Esophagus squamous epithelium (tissue), 5 donors: ENCODE results near the gene SPON1. TPM values are rescaled to one million over a fixed set of nuclear protein-coding genes. Genes with fewer than 3 reads are reported as not detected.

Experiments used
- DNase-seq: peaks from one replicate; lab custom pipeline; 2025; lab: John Stamatoyannopoulos, UW
- H3K27ac ChIP-seq, 4 donors: fragments of 200-600 bp; sonication (generic); one replicate each; pipeline ENCODE4 v1.5.1; 2016 to 2019; ENCODE audit warnings: mild to moderate bottlenecking in 1 of 4
- H3K27me3 ChIP-seq, 4 donors: fragments of 200-600 bp; sonication (generic); 1 replicate in 3 of 4; 2 replicates in 1 of 4; pipeline versions ENCODE4 v1.5.1 to v1.6.0; 2017 to 2021; ENCODE audit warnings: antibody characterized with exemption in 1 of 4
- H3K36me3 ChIP-seq, 3 donors: fragments of 200-600 bp; sonication (generic); one replicate each; pipeline ENCODE4 v1.5.1; 2016 to 2019
- H3K4me1 ChIP-seq, 3 donors: fragments of 200-600 bp; sonication (generic); one replicate each; pipeline ENCODE4 v1.5.1; 2017 to 2019
- H3K4me3 ChIP-seq, 4 donors: fragments of 200-600 bp; sonication (generic); 1 replicate in 3 of 4; 2 replicates in 1 of 4; pipeline ENCODE4 v1.5.1; 2016 to 2019; ENCODE audit warnings: mild to moderate bottlenecking in 2 of 4, moderate library complexity in 1 of 4
- H3K9me3 ChIP-seq, 3 donors: fragments of 200-600 bp; sonication (generic); one replicate each; pipeline ENCODE4 v1.5.1; 2016 to 2019
- CTCF ChIP-seq, 6 experiments: fragments of 450-650 bp in 4 of 6; fragments of 200-600 bp in 2 of 6; sonication (generic) in 2 of 6; IDR thresholded peaks; one replicate each; pipeline ENCODE4 v1.5.1; 2016 to 2019; ENCODE audit warnings: antibody characterized with exemption in 6 of 6, mild to moderate bottlenecking in 4 of 6, moderate library complexity in 4 of 6
- POLR2A ChIP-seq, 4 donors: fragments of 450-650 bp; IDR thresholded peaks; one replicate each; pipeline ENCODE4 v1.6.1; 2017; ENCODE audit warnings: antibody characterized with exemption in 4 of 4, mild to moderate bottlenecking in 4 of 4, moderate library complexity in 3 of 4
- WGBS, 2 donors: methylation state at CpG; one replicate each; pipeline ENCODE4 v1.1.5; 2018; 5-methylcytosine and 5-hydroxymethylcytosine counted together
- intact Hi-C: fragments of 100-400 bp; cut with DNase I; formaldehyde crosslinking; loops from one replicate; pipeline ENCODE4 v1.15.0; 2022
- total RNA-seq, 4 donors: library from RNA; depleted of rRNA; stranded (reverse); fragments of >200 nt; gene quantifications; one replicate each; pipeline ENCODE4 v1.1.0, GENCODE V29; 2016
- donor health status: DM: yes; HTN: yes; CAD: no.

SPON1 gene
- total RNA-seq, 4 donors from 2014 or later: 1.6 to 44.4 (median 6.5) TPM

GRCh38 chr11:14114269-14114668, 151.7 kb downstream of the SPON1 start:
- H3K4me3 ChIP-seq: no peak overlapping the region
- intact Hi-C loops: no loop called here
- H3K27me3 ChIP-seq: no peaks in the 10 kb centered on the region
- no peak overlapping the region for H3K27ac ChIP-seq
- no peak for DNase-seq
- no peaks in the 10 kb centered on the region for H3K9me3 ChIP-seq
- 11 to 31% methylated on average over 1 of the region's 1 CpG for WGBS, 2 donors
- no peak for TF ChIP-seq CTCF (IDR thresholded peaks at IDR 0.05)
- TF ChIP-seq POLR2A (IDR thresholded peaks at IDR 0.05): no peak
- H3K36me3 ChIP-seq: no peaks in the 10 kb centered on the region
- H3K4me1 ChIP-seq: peaks cover 0 to 14% (median 2%) of the 10 kb centered on the region in 3 donors

GRCh38 chr11:14114786-14115185, 152.3 kb downstream of the SPON1 start:
- no peaks in the 10 kb centered on the region for H3K36me3 ChIP-seq
- intact Hi-C loops: no loop called here
- H3K27ac ChIP-seq: no peak overlapping the region
- peaks cover 0 to 9% (median 2%) of the 10 kb centered on the region in 3 donors for H3K4me1 ChIP-seq
- no peaks in the 10 kb centered on the region for H3K27me3 ChIP-seq
- WGBS, 2 donors: 50 to 66% methylated on average over 2 of the region's 2 CpGs
- DNase-seq: no peak
- no peaks in the 10 kb centered on the region for H3K9me3 ChIP-seq
- no peak overlapping the region for H3K4me3 ChIP-seq
- TF ChIP-seq CTCF (IDR thresholded peaks at IDR 0.05) (no peak), POLR2A (IDR thresholded peaks at IDR 0.05) (no peak)

- no peaks in the 10 kb centered on the region for H3K9me3 ChIP-seq
- no peak for TF ChIP-seq CTCF (IDR thresholded peaks at IDR 0.05)
- TF ChIP-seq POLR2A (IDR thresholded peaks at IDR 0.05): no peak
- no peak overlapping the region for H3K27ac ChIP-seq
- peaks cover 0 to 2% (median 0%) of the 10 kb centered on the region in 3 donors for H3K4me1 ChIP-seq
- H3K27me3 ChIP-seq: no peaks in the 10 kb centered on the region
- 31 to 50% methylated on average over 1 of the region's 1 CpG for WGBS, 2 donors
- intact Hi-C loops: no loop called here
- no peaks in the 10 kb centered on the region for H3K36me3 ChIP-seq
- no peak for DNase-seq
- H3K4me3 ChIP-seq: no peak overlapping the region
Measured at GRCh38 chr11:14117632-14118031, 155.1 kb downstream of the SPON1 start.

- DNase-seq: no peak
- Histone ChIP-seq H3K27me3 (no peaks in the 10 kb centered on the region), H3K4me1 (peaks cover 0 to 2% (median 0%) of the 10 kb centered on the region in 3 donors), H3K4me3 (no peak overlapping the region), H3K9me3 (no peaks in the 10 kb centered on the region), H3K36me3 (no peaks in the 10 kb centered on the region), H3K27ac (no peak overlapping the region)
- TF ChIP-seq CTCF (IDR thresholded peaks at IDR 0.05): no peak
- TF ChIP-seq POLR2A (IDR thresholded peaks at IDR 0.05): no peak
- 0% methylated on average over 1 of the region's 1 CpG for WGBS, 2 donors
- intact Hi-C loops: no loop called here
Measured at GRCh38 chr11:14118072-14118471, 155.5 kb downstream of the SPON1 start.

GRCh38 chr11:14119357-14119756, 156.8 kb downstream of the SPON1 start:
- no peak overlapping the region for H3K27ac ChIP-seq
- 87 to 89% methylated on average over 2 of the region's 2 CpGs for WGBS, 2 donors
- no peak for DNase-seq

More at GRCh38 chr11:14119357-14119756, 156.8 kb downstream of the SPON1 start:
- H3K4me3 ChIP-seq: no peak overlapping the region
- TF ChIP-seq CTCF (IDR thresholded peaks at IDR 0.05): no peak
- H3K27me3 ChIP-seq: no peaks in the 10 kb centered on the region
- H3K36me3 ChIP-seq: no peaks in the 10 kb centered on the region
- peaks cover 0 to 6% (median 2%) of the 10 kb centered on the region in 3 donors for H3K4me1 ChIP-seq
- H3K9me3 ChIP-seq: no peaks in the 10 kb centered on the region
- intact Hi-C loops: no loop called here
